Mesendoderm (in vitro differentiated cells): ENCODE measurements around the gene BCL2.

ENCODE experiments used
- DNase-seq: peaks from one replicate; pipeline ENCODE4 v3.0.0; 2013
- H2AK5ac ChIP-seq: 2 replicates; pipeline ENCODE4 v1.6.1; 2013; ENCODE audit warnings: low read length, inconsistent platforms
- H2BK120ac ChIP-seq: 2 replicates; pipeline ENCODE4 v1.6.1; 2013; ENCODE audit warnings: low read depth, mild to moderate bottlenecking, low read length, moderate library complexity, mixed read lengths
- H2BK15ac ChIP-seq: replicated peaks from 2 replicates; pipeline ENCODE4 v1.6.1; 2013; ENCODE audit warnings: low read depth, mild to moderate bottlenecking, moderate library complexity
- H2BK5ac ChIP-seq: 2 replicates; pipeline ENCODE4 v1.6.1; 2013; ENCODE audit warnings: low read length, inconsistent platforms
- H3K18ac ChIP-seq: 2 replicates; pipeline ENCODE4 v1.6.1; 2013; ENCODE audit warnings: mild to moderate bottlenecking, low read length, mixed read lengths
- H3K23ac ChIP-seq: one replicate; pipeline ENCODE4 v1.6.1; 2013; ENCODE audit warnings: low read length
- H3K27ac ChIP-seq: 2 replicates; pipeline ENCODE4 v1.5.1; 2013; ENCODE audit warnings: low read depth, mild to moderate bottlenecking, inconsistent platforms, low read length, moderate library complexity
- H3K27me3 ChIP-seq: 2 replicates; pipeline ENCODE4 v1.6.1; 2013; ENCODE audit warnings: low read length, control low read depth, mild to moderate bottlenecking, inconsistent platforms; ENCODE audit not compliant: insufficient read depth, poor library complexity
- H3K36me3 ChIP-seq: 2 replicates; pipeline ENCODE4 v1.6.1; 2013; ENCODE audit warnings: low read length, inconsistent platforms; ENCODE audit not compliant: control insufficient read depth, insufficient read depth
- H3K4ac ChIP-seq: one replicate; pipeline ENCODE4 v1.6.1; 2013; ENCODE audit warnings: low read depth, mild to moderate bottlenecking, low read length, moderate library complexity
- H3K4me1 ChIP-seq: 2 replicates; pipeline ENCODE4 v1.6.1; 2013; ENCODE audit warnings: low read depth, low read length, inconsistent platforms; ENCODE audit not compliant: control insufficient read depth
- H3K4me2 ChIP-seq: 2 replicates; pipeline ENCODE4 v1.6.1; 2013; ENCODE audit warnings: low read length
- H3K4me3 ChIP-seq: 2 replicates; pipeline ENCODE4 v1.5.1; 2013; ENCODE audit warnings: mild to moderate bottlenecking, low read length
- H3K56ac ChIP-seq: one replicate; pipeline ENCODE4 v1.6.1; 2013; ENCODE audit warnings: low read length
- H3K79me1 ChIP-seq: 2 replicates; pipeline ENCODE4 v1.6.1; 2013; ENCODE audit warnings: low read length, inconsistent platforms
- H3K79me2 ChIP-seq: 2 replicates; pipeline ENCODE4 v1.6.1; 2013; ENCODE audit warnings: mild to moderate bottlenecking, low read length; ENCODE audit not compliant: control insufficient read depth, insufficient read depth
- H3K9ac ChIP-seq: 2 replicates; pipeline ENCODE4 v1.6.1; 2013; ENCODE audit warnings: low read length, inconsistent platforms
- H4K5ac ChIP-seq: one replicate; pipeline ENCODE4 v1.6.1; 2013; ENCODE audit warnings: low read length
- H4K8ac ChIP-seq: one replicate; pipeline ENCODE4 v1.6.1; 2013; ENCODE audit warnings: low read depth, mild to moderate bottlenecking, control low read depth, low read length, moderate library complexity
- WGBS: extraction: QIAGEN DNeasy Blood & Tissue Kit; methylation state at CpG from one replicate; pipeline ENCODE4 v1.1.7; 2013; ENCODE audit warnings: low lambda C conversion rate, missing lambda C conversion rate; ENCODE audit not compliant: insufficient coverage; ENCODE audit errors: extremely low coverage; 5-methylcytosine and 5-hydroxymethylcytosine counted together

Gene BCL2

GRCh38 chr18:63132819-63133200, 186.8 kb downstream of the BCL2 start:
- H3K27me3 ChIP-seq, result no peaks in the 10 kb centered on the region
- no peaks in the 10 kb centered on the region for H3K36me3 ChIP-seq
- no peak overlapping the region for H3K56ac ChIP-seq
- no peaks in the 10 kb centered on the region for H3K79me1 ChIP-seq
- H3K4ac ChIP-seq, result no peak overlapping the region
- no peak overlapping the region for H4K5ac ChIP-seq
- no peak overlapping the region for H4K8ac ChIP-seq
- H3K79me2 ChIP-seq, result no peaks in the 10 kb centered on the region
- no peak for DNase-seq
- H3K4me1 ChIP-seq, result no peaks in the 10 kb centered on the region
- no peak overlapping the region for H2BK5ac ChIP-seq
- H3K18ac ChIP-seq, result no peak overlapping the region
- H3K23ac ChIP-seq, result no peak overlapping the region
- H3K9ac ChIP-seq, result no peak overlapping the region
- no peak overlapping the region for H2BK120ac ChIP-seq
- H3K27ac ChIP-seq, result no peak overlapping the region
- no peak overlapping the region for H3K4me3 ChIP-seq
- no CpG with 5 or more reads among the region's 8 CpGs for WGBS
- no peak overlapping the region for H3K4me2 ChIP-seq
- H2AK5ac ChIP-seq, result no peak overlapping the region
- H2BK15ac ChIP-seq, result no peak overlapping the region

GRCh38 chr18:63131959-63132818, 187.4 kb downstream of the BCL2 start:
- Histone ChIP-seq H2BK5ac (no peak overlapping the region), H2BK15ac (no peak overlapping the region), H3K56ac (no peak overlapping the region), H3K79me1 (no peaks in the 10 kb centered on the region), H3K4me3 (no peak overlapping the region), H3K36me3 (no peaks in the 10 kb centered on the region), H3K4me2 (no peak overlapping the region), H2AK5ac (no peak overlapping the region), H3K27me3 (no peaks in the 10 kb centered on the region), H2BK120ac (no peak overlapping the region), H4K8ac (no peak overlapping the region), H3K9ac (no peak overlapping the region), H3K79me2 (no peaks in the 10 kb centered on the region), H3K4me1 (no peaks in the 10 kb centered on the region), H4K5ac (no peak overlapping the region), H3K27ac (no peak overlapping the region), H3K18ac (no peak overlapping the region), H3K23ac (no peak overlapping the region), H3K4ac (no peak overlapping the region)
- WGBS, result no CpG with 5 or more reads among the region's 13 CpGs
- DNase-seq, result no peak

- Histone ChIP-seq H3K36me3 (no peaks in the 10 kb centered on the region), H3K18ac (no peak overlapping the region), H2BK15ac (no peak overlapping the region), H4K5ac (no peak overlapping the region), H3K4me2 (no peak overlapping the region), H3K79me2 (no peaks in the 10 kb centered on the region), H3K4me1 (no peaks in the 10 kb centered on the region), H3K4ac (no peak overlapping the region), H3K79me1 (no peaks in the 10 kb centered on the region), H3K23ac (no peak overlapping the region), H2BK5ac (no peak overlapping the region), H3K56ac (no peak overlapping the region), H4K8ac (no peak overlapping the region), H3K27me3 (no peaks in the 10 kb centered on the region), H2AK5ac (no peak overlapping the region), H2BK120ac (no peak overlapping the region), H3K27ac (no peak overlapping the region), H3K4me3 (no peak overlapping the region), H3K9ac (no peak overlapping the region)
- WGBS, result no CpG with 5 or more reads among the region's 8 CpGs
- peak; percentile 59 for DNase-seq
Measured at GRCh38 chr18:63131106-63131958, 188.2 kb downstream of the BCL2 start.

GRCh38 chr18:63130176-63130575, 189.4 kb downstream of the BCL2 start:
- no peak overlapping the region for H4K8ac ChIP-seq
- no peaks in the 10 kb centered on the region for H3K4me1 ChIP-seq
- WGBS, result no CpG with 5 or more reads among the region's 2 CpGs
- no peak overlapping the region for H3K23ac ChIP-seq
- no peak overlapping the region for H2BK5ac ChIP-seq
- no peak overlapping the region for H4K5ac ChIP-seq
- H3K27ac ChIP-seq, result no peak overlapping the region
- H3K4me2 ChIP-seq, result no peak overlapping the region
- no peaks in the 10 kb centered on the region for H3K79me1 ChIP-seq
- H2AK5ac ChIP-seq, result no peak overlapping the region
- no peak overlapping the region for H2BK120ac ChIP-seq
- H3K18ac ChIP-seq, result no peak overlapping the region
- no peak overlapping the region for H3K9ac ChIP-seq
- DNase-seq, result no peak
- H2BK15ac ChIP-seq, result no peak overlapping the region
- H3K36me3 ChIP-seq, result no peaks in the 10 kb centered on the region
- H3K4me3 ChIP-seq, result no peak overlapping the region
- no peak overlapping the region for H3K56ac ChIP-seq
- H3K4ac ChIP-seq, result no peak overlapping the region
- no peaks in the 10 kb centered on the region for H3K79me2 ChIP-seq
- H3K27me3 ChIP-seq, result no peaks in the 10 kb centered on the region

GRCh38 chr18:63128237-63128974, 191.2 kb downstream of the BCL2 start:
- H3K27ac ChIP-seq, result no peak overlapping the region
- no peak overlapping the region for H2BK5ac ChIP-seq
- no peak overlapping the region for H2AK5ac ChIP-seq
- no peaks in the 10 kb centered on the region for H3K36me3 ChIP-seq
- H2BK15ac ChIP-seq, result no peak overlapping the region
- no peak overlapping the region for H3K4me2 ChIP-seq
- H3K9ac ChIP-seq, result no peak overlapping the region
- no peaks in the 10 kb centered on the region for H3K4me1 ChIP-seq
- H4K5ac ChIP-seq, result no peak overlapping the region
- H3K79me1 ChIP-seq, result no peaks in the 10 kb centered on the region
- DNase-seq, result no peak
- H3K23ac ChIP-seq, result no peak overlapping the region
- H3K56ac ChIP-seq, result no peak overlapping the region
- no peak overlapping the region for H4K8ac ChIP-seq
- H3K27me3 ChIP-seq, result no peaks in the 10 kb centered on the region
- no peaks in the 10 kb centered on the region for H3K79me2 ChIP-seq
- H3K4me3 ChIP-seq, result no peak overlapping the region
- H3K4ac ChIP-seq, result no peak overlapping the region
- H3K18ac ChIP-seq, result no peak overlapping the region
- no CpG with 5 or more reads among the region's 9 CpGs for WGBS
- H2BK120ac ChIP-seq, result no peak overlapping the region
